ENCODE data around the gene SCGB1C1.

SCGB1C1 gene

DNA sequence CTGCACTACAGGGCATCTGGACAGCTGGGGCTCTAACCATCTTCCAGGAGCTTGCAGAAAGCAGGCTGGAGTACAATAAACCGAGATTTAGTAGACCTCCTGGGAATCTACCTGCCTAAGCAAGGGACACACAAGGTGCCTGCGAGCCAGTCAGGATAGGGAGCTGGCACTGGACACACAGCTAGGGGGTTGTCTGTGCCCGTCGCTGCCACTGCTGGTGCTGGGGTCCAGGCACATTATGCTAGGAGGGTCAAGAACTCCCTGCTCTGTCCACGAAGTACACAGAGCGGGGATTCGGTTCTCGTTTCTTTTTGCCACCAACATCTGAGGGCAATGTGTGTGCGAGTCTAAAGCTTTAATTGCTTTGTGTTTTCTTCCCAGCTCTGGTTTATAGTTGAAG lies 18.9 kb downstream of the SCGB1C1 start:
- TF ChIP-seq CTCF (conservative IDR thresholded peaks at IDR 0.05; ENCODE audit: low read length) (no peak), EZH2phosphoT487 (IDR thresholded peaks at IDR 0.05; ENCODE audit: borderline replicate concordance) (no peak)
- no peak overlapping the region for H2AFZ ChIP-seq (ENCODE audit: low read length)
- H3K9me3 ChIP-seq (ENCODE audit: insufficient read depth, low read depth, low read length): no peaks in the 10 kb centered on the region
- peaks cover 46% of the 10 kb centered on the region for H3K79me2 ChIP-seq (ENCODE audit: insufficient read depth, low read length)
- no peaks in the 10 kb centered on the region for H3K27me3 ChIP-seq (ENCODE audit: insufficient read depth, low read length, poor library complexity, severe bottlenecking)
- peak overlapping the region; percentile 99 for H3K4me2 ChIP-seq (ENCODE audit: low read depth, low read length, poor library complexity, severe bottlenecking)
- peaks cover 5% of the 10 kb centered on the region for H3F3A ChIP-seq (ENCODE audit: low read depth)
- no peaks in the 10 kb centered on the region for H3K9me2 ChIP-seq (replicated peaks; ENCODE audit: low read depth, low read length)
- no peak overlapping the region for H3K4me3 ChIP-seq (ENCODE audit: low read length, poor library complexity, severe bottlenecking)
- no peak overlapping the region for H3K9ac ChIP-seq (ENCODE audit: low read depth, low read length, poor library complexity, severe bottlenecking)
- peaks cover 25% of the 10 kb centered on the region for H4K20me1 ChIP-seq (ENCODE audit: insufficient read depth, low read length, poor library complexity, severe bottlenecking)
- peaks cover 45% of the 10 kb centered on the region; the same call in 1 of the 2 replicates for H3K36me3 ChIP-seq (ENCODE audit: insufficient read depth, low read length)
- peaks cover 23% of the 10 kb centered on the region for H3K4me1 ChIP-seq (ENCODE audit: insufficient read depth, low read length, poor library complexity, severe bottlenecking)

- Histone ChIP-seq H3K9ac (ENCODE audit: low read depth, low read length, poor library complexity, severe bottlenecking) (no peak overlapping the region), H3K36me3 (ENCODE audit: insufficient read depth, low read length) (peaks cover 45% of the 10 kb centered on the region; the same call in 1 of the 2 replicates)
Observed at GRCh38 chr11:212150-213100, 19.5 kb downstream of the SCGB1C1 start.

DNA sequence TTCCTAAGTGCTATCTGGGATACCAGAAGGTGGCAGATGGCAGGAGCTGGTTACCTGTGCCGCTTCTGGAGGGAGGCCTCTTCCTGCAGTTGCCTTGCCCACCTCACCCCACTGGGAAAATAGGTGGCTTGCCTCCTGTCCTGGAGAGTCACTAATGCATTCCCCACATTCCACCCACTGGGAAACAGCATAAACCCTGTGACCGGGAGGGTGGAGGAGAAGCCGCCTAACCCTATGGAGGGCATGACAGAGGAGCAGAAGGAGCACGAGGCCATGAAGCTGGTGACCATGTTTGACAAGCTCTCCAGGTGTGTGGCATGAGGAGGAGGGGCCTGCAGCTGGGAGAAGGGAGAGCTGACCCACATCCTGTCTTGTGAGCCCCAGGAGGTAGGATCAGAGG lies 20.2 kb downstream of the SCGB1C1 start:
- no peak overlapping the region for H3K4me2 ChIP-seq (ENCODE audit: low read depth, low read length, poor library complexity, severe bottlenecking)
- peaks cover 42% of the 10 kb centered on the region for H3K79me2 ChIP-seq (ENCODE audit: insufficient read depth, low read length)
- no peaks in the 10 kb centered on the region for H3K9me2 ChIP-seq (replicated peaks; ENCODE audit: low read depth, low read length)
- no peak for TF ChIP-seq EZH2phosphoT487 (IDR thresholded peaks at IDR 0.05; ENCODE audit: borderline replicate concordance)
- no peak for TF ChIP-seq CTCF (conservative IDR thresholded peaks at IDR 0.05; ENCODE audit: low read length)
- no peak overlapping the region for H3K4me3 ChIP-seq (ENCODE audit: low read length, poor library complexity, severe bottlenecking)
- H3K4me1 ChIP-seq (ENCODE audit: insufficient read depth, low read length, poor library complexity, severe bottlenecking): peaks cover 23% of the 10 kb centered on the region
- no peaks in the 10 kb centered on the region for H3K9me3 ChIP-seq (ENCODE audit: insufficient read depth, low read depth, low read length)
- peaks cover 45% of the 10 kb centered on the region; the same call in 1 of the 2 replicates for H3K36me3 ChIP-seq (ENCODE audit: insufficient read depth, low read length)
- H3K27me3 ChIP-seq (ENCODE audit: insufficient read depth, low read length, poor library complexity, severe bottlenecking): no peaks in the 10 kb centered on the region
- H4K20me1 ChIP-seq (ENCODE audit: insufficient read depth, low read length, poor library complexity, severe bottlenecking): peaks cover 22% of the 10 kb centered on the region
- H3K9ac ChIP-seq (ENCODE audit: low read depth, low read length, poor library complexity, severe bottlenecking): no peak overlapping the region
- H2AFZ ChIP-seq (ENCODE audit: low read length): no peak overlapping the region
- H3F3A ChIP-seq (ENCODE audit: low read depth): no peaks in the 10 kb centered on the region

More at GRCh38 chr11:212150-213100, 19.5 kb downstream of the SCGB1C1 start:
- Histone ChIP-seq H3K4me3 (ENCODE audit: low read length, poor library complexity, severe bottlenecking) (no peak overlapping the region), H3K4me1 (ENCODE audit: insufficient read depth, low read length, poor library complexity, severe bottlenecking) (peaks cover 23% of the 10 kb centered on the region), H2AFZ (ENCODE audit: low read length) (no peak overlapping the region), H3K27me3 (ENCODE audit: insufficient read depth, low read length, poor library complexity, severe bottlenecking) (no peaks in the 10 kb centered on the region), H3K9me2 (replicated peaks; ENCODE audit: low read depth, low read length) (no peaks in the 10 kb centered on the region), H4K20me1 (ENCODE audit: insufficient read depth, low read length, poor library complexity, severe bottlenecking) (peaks cover 22% of the 10 kb centered on the region), H3K79me2 (ENCODE audit: insufficient read depth, low read length) (peaks cover 44% of the 10 kb centered on the region), H3K9me3 (ENCODE audit: insufficient read depth, low read depth, low read length) (no peaks in the 10 kb centered on the region), H3K4me2 (ENCODE audit: low read depth, low read length, poor library complexity, severe bottlenecking) (no peak overlapping the region), H3F3A (ENCODE audit: low read depth) (peaks cover 5% of the 10 kb centered on the region)
- no peak for TF ChIP-seq CTCF (conservative IDR thresholded peaks at IDR 0.05; ENCODE audit: low read length)
- no peak for TF ChIP-seq EZH2phosphoT487 (IDR thresholded peaks at IDR 0.05; ENCODE audit: borderline replicate concordance)

Measured in Loucy (cell line).